ENCODE measurements around the gene OGT.

DNA sequence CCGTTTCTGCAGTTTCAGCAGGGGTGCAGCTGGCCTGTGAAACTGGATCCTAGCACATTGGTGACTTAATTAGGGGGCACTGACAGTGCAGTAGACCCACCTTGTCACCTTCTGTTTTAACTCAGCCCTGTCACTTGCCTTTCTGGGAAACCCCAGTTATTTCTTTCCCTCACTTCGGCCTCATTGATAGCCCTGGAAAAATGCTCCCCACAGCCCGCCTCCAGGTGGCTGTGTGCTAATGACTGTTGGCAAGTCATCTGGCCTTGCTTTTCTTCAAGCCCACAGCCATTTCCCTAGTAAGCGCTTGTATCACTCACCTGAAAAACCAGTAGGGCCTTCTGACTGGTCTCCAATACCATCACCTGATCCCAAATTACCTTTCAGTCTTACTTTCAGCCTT, 82.2 kb downstream of the OGT start:
- TF ChIP-seq POLR2AphosphoS5 (IDR thresholded peaks at IDR 0.05; ENCODE audit: low read depth, low read length), result no peak
- TF ChIP-seq SIN3A (IDR thresholded peaks at IDR 0.05; ENCODE audit: borderline replicate concordance, insufficient read depth, low read length), result no peak

Data from PFSK-1 (cell line).